HG03354 (cell line): ENCODE data around the gene FKBP1A.

Experiments used
- ATAC-seq: cut with Tn5 transposase; IDR thresholded peaks from one replicate; pipeline ENCODE4 v1.9.1; 2021; ENCODE audit warnings: mild to moderate bottlenecking; ENCODE audit not compliant: unreplicated experiment, poor library complexity, severe bottlenecking

FKBP1A gene

DNA sequence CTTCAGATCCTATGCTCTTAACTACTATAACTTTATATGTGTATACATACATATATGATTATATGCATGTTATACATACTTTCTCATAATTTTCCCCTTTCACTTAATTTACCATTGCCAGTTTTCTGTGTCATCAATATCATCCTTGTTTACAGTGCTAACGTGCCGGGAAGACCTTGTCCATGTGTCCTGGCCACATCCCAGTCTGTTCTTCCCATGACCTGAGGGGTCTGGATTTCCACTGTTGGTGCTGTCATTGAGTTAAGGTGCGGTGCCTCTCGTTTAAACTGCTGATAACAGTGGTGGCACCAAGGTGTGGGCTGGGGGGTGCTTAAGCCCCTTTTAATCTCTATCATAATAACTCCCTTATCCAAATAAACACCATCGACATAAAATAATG is 55.4 kb downstream of the FKBP1A start:
- ATAC-seq: no peak

DNA sequence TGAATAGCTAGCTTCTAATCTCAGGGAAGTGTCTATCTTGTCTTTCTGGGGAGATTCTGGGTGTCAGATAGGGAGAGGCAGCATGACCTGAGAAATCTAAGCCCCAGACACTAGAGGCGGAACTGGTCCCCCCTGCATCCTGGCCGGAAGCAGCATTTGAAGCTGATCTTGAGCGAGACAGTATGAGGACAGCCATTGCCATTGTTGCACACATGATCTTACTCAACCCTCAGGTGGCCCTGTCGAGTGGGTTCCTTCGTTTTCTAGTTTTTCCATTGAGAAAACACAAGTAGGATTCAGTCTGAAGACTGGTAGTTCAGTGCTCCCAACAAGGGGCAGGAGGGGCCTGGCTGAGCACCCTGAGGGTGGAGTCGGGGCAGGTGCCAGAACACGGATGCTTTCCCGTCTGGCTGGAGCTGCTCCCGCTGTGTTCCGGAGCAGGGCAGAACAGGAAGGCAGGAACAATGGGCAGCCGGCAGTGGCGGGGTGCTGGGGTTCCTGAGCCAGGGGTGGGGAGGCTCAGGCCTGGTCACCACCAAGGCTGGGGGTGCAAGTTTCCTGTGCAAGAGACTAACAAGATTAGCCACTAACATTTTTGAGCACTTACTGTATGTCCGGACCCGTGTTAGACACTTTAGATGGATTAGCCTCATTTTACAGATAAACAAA is 56.0 kb downstream of the FKBP1A start:
- no peak for ATAC-seq

DNA sequence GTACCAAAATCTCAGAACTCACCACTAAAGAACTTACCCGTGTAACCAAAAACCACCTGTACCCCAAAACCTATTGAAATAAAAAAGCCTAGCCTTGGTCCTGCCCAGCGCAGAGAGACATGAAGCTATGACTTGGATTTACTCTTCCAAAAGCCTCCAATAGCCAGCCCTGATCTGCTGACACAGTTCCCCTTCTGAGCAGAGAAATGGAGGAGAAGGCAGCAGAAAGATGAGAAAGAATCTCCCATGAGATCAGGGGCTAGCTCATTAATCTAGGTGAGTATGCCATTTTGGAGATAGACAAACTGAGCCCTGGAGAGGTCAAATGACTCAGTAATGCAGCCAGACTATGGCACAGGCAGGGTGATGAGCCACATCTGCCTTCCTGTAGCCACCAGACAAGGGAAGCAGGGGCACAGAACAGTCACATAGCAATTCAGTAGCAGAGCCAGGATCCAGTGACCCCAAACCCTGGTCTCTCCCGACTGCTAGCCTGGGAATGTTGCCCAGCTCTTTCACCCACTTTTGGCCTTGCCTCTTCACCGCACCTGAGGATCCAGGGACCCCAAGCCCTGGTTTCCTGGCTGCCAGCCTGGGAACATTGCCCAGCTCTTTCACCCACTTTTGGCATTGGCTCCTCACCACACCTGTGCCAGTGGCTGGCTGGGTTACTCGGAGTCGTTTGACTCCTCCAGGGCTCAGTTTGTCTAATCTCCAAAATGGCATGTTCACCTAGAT is 56.7 kb downstream of the FKBP1A start:
- no peak for ATAC-seq

DNA sequence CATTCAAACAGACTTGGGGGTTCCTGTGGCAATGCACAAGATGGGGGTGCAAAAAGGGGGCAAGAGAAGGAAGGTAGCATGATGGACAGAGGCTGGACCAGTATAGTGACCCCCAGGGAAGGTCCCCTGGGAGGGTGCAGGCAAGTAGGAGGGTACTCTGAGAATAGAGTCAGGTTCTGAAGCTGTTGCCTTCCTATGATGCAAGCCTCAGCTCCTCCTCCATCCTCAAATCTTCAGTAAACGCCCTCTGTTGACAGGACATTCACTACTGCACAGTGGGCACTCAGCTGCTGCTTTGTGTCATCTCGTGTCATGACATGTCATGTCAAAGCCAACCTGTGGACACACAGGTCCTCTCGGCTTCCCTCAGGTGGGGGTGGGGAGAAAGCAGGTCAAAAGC is 58.1 kb downstream of the FKBP1A start:
- no peak for ATAC-seq

DNA sequence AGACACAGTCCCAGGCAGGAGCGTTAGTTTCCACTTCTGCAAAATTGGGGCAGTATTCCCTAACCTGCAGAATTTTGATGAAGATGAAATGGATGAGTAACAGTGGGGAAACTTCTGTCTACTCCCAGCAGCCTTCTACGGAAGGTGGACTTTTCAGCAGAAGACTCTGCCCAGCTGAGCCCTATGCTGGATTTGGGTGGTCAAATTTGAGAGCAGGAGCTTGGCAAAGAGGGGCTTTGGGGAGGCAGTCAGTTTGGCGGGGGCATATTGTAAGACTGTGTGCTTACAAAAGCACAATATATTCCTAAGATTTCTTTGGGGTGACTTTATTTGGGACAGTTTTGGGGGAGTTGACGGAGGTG is 58.5 kb downstream of the FKBP1A start:
- ATAC-seq: no peak

DNA sequence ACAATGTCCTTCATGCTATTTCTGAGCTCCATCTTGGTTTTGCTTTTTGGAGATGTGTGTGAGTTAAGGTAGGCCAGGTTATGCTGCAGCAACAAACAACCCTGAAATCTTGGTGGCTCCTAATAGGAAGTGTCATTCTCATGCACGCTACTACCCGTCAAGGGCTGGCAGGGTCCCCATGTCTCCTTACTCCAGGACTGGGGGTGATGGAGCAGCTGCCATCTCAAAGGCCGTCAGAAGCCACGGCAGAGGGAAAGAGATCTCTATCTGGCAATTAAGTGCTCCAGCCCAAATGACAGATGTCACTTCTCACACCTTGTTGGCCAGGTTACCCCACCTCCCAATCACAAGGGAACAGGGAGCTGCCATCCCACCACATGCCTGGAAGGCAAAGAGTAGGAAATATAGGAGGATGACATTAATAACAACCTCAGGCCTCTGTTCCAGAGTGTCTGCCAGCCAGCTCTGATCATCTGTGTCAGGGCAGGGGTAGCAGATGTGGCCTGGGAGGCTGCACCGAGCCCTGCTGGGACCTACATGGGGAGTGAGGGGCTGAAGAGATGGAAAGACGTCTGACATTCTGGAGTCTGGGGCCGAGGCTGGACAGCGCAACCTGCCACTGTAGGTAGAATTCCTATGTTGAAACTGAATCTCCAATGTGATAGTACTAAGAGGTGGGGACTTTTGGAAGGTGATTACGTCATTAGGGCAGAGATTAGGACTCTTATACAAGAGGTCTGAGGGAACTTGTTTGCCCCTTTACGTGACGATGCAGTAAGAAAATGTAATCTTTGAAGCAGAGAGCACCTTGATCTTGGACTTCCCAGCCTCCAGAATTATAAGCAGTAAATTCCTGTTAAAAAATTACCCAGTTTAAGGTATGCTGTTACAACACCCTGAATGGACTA is 59.1 kb downstream of the FKBP1A start:
- no peak for ATAC-seq

DNA sequence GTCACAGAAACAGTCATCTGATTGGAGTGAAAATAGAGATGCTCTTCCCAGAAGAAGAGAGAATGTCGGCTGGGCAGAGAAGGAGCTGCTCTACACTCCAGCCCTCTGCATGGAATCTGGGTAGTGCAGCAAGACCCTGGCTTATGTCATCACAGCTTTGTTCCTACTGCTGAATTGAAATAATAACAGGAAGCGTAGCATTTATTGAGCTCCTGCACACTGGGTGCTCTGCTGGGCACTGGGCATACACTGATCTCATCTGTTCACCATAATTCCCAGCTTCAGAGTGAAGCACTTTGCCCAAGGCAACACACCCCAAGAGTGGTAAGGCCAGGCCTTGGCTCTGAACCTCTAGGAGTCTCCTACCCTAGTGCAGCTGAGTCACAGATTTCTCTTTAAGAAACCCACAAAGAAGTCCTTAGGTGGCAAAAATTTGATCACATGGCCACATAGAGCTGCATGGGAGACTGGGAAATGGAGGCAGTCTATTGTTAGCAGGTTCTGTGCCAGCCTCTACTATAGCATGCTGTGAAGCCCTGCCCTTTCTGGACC is 60.0 kb downstream of the FKBP1A start:
- ATAC-seq: no peak

DNA sequence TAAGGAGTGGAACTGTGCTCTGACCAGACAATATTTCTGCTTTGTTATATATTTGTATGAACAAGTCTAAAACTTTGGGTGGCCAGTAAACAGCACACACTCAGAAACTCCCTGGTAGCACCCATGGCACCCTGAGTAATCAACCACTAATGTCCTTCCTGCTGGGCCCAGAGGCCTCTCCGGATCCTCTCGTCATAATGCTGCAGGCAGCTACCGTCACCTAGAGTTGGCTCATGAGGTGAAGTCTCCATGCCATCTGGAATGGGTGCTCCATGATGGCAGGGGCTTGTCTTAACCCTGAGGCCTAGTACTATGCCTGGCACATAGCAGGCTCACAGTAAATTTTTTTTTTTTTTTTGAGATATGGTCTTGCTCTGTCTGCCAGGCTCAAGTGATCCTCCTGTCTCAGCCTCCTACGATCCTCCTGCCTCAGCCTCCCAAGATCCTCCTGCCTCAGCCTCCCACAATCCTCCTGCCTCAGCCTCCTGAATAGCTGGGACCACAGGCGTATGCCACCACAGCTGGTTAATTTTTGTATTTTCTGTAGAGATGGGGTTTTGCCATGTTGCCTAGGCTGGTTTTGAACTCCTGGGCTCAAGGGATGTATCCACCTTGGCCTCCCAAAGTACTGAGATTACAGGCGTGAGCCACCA is 60.9 kb downstream of the FKBP1A start:
- no peak for ATAC-seq

DNA sequence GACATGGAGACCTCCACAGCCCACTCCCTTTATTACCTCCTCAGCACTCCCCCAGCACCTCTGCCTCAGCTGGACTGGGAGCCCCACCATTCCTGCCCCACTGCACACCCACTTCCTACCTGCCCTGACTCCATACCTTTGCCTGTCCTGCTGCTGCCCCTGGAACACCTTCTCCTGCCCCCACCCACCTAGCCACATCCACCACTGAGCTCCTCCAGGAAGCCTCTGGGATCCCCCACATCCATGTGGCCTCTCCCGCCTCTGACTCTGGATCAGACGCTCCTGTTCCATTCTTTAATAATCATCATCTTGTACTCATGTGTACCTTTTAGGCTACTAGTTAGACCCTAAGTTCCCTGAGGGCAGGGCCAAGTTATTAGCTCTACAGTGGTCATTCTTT is 61.8 kb downstream of the FKBP1A start:
- no peak for ATAC-seq

DNA sequence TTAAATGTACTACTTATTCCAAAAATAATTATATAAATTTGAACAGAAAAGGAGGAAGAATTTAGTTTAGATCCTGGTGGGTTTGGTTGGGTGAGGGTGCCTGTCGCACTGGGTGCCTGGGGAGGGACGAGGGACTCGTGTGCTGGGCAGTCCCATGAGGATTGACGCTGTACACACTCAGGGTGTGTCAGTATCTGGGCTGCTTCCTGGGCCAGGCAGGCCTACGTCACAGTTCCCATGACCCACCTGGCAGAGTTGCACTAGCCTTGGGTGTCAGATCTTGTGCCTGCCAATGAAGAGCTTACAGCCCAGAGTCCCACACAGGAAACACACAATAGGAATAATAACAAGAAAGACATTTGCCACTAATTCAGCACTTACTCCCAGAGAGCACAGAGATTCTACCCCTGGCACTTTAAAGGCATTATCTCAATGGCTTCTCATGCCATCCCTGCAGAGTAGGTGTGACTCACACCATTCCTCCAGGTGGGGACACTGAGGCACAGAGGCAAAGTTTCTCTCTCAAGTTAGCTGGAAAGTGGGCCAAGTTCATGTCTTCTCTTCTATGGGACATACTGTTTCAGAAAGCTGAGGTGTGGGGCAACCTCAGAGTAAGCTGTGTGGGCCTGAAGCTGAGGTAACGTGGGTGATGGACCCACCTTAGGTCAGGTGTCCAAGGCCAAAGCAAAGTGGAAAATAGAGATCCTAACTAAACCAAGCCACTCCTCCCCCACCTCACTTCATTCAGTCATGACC is 62.6 kb downstream of the FKBP1A start:
- ATAC-seq: no peak

DNA sequence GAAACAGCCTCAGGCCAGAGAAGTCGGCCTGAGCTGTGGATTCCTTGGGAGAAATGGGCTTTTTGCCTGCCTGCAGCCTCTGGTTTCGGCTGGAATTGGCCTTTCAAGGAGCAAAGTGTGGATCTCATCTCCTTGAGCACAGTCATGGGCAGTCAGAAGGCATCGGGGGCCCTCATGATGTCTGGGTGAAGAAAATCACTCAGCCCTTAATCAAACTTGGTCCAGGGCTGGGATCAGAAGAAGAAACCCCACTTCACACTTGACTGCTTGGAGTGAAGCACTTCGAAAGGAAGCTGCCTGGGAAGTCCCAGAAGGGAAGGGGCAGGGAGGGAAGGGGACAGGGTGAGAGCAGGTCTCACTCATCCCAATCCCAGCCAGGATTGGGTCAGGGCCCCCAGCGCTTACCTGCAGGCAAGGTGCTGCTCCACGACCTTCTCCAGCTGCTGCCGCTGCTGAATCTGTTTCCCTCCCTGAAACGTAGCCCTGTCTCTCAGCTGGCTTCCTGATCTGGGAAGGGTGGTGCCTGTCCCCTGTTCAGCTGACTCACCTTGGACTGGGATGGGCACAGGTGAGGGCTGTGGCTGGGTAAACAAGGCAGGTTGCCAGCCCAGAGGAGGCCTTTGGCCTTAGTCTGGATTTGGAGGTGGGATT is 64.0 kb downstream of the FKBP1A start, which contains the start of gene SDCBP2:
Gene SDCBP2 (minus strand): TSS at position 460 of the 651 bp plus-strand sequence. CDS start 8,723 bp downstream, outside the sequence.
- ATAC-seq: no peak

DNA sequence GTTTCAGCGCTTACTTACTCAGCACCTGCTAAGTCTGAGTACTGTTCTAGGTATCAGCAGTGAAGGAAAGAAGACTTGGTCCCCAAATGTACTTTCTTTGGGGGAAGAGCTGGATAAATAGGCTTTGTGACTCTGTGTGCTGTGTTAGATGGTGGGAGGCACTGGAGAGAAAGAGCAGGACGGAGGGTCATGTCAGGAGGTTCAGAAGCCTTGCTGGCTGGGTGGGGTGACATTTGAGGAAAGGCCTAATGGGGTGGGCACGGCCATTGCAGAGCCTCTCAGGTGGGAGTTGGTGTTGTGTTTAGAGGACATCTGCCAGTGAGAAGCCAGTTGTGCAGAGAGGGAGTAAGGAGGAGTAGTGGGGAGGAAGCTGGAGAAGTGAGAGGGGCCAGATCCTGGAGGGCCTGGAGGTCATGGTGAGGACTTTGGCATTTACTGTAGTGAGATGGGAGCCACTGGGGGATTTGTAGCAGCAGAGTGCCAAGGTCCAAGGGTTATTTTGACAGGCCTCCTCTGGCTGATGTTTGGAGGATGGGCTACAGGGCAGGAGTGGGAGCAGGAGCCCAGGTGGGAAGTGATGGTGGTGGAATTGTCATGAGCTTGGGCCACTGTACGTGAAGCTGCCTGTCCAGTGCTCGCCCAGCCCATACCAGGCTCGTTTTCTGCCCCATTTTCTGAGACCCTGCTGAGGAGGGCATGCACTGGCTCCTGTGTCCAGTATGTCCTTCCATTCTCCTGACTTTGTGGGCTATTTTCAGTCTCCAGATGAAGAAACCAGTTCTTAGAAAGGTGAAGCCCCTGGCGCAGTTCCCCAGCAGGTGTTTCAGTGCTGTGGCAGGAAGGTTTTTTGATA is 64.8 kb downstream of the FKBP1A start:
- no peak for ATAC-seq

DNA sequence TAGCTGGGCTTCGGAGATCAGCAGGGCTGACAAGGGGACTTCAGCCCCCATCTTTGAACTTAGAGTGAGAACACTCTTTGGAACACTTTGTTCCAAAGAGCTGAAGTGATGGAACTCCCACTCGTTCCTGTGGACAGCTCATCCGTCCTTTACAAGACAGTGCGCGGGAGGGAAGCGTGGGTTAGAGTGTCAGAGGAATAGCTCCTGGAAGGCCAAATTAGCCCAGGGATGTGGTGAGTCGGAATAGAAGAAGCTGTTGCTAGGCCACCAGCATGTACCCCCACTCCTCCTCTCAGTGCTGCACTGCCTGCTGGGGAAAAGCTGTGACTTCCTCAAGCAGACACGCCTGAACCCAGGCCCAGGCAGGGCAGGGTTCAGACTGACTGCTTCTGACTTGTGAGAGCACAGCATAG is 65.6 kb downstream of the FKBP1A start:
- ATAC-seq: no peak

DNA sequence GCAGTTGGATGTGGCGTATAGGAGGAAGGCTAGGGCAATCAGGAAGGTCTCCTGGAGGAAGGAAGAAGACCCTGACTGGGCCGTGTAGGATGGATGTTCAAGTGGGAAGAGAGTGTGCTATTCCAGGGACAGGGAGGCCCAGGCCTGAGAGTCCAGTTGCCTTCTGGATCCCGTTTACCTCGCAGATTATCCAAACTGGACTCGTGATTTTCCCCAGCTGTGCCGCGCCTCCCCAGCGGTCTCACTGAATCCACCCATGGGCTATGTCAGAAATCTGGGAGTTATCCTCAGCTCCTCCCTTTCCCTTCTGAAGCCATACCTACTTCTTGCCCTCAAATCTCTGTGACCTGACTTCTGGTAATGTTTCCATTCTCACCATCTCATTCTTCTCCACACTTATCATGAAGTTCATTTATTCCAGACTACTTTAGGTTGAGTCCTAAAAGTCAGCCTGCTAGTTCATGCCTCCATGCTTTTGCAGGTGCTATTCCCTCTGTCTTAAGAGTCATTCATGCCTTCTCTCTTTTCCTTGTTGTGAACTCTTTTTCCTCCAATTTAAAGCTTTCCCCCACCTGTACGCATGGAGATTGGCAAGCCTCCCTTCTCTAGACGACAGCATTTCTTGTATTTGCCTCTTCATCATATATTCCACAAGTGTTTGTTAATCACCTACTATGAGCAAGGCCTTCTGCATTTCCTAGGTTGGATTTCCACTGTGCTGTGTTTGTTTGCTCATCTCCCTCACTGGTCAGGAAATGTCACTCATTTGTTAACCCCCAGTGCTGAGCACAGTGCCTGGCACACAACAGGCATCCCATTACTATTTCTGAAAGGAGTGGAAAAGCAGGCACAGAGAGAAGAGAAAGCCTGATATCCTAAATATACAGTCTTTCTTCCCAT is 66.6 kb downstream of the FKBP1A start:
- ATAC-seq: no peak

DNA sequence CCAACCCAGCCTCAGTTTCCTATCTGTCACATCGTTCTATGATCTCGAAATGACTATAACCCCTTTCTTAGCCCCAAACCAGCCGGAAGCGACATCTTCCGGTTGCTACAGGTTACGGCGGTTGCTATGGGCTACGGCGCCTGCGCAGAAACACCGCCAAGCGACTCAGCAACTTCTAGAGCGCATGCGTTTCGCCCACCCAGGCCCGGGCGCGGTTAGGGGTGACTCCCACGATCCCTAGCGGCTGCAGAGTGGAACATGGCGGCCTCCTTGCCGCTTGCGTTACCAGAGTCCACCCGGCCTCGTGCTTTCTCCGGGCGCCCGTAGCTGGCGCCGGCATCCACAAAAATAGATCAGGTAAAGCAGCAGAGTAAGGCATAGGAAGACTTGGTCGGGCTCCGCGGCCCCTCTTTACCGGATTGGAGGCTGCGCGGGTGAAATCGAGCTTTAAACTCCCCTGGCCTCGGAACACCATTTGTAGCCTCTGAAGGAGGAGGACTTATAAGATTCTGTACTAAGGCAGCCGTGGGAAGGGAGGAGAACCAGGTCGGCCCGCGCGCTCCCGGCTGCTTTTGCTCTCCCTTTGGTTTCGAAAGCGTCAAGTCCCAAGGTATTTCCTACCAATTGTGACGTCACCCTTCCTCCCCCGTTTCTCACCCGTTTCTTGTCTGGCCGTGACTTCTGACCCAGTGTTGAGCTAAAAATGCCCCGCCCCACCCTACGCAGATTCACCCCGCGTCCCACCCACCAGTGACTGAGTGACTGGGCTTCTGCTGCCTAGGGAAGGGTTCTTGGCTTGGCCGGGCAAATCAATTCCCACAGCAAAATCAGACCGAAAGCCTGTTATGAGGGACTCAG is 67.5 kb downstream of the FKBP1A start:
- ATAC-seq: peak; percentile 91
